K562 (cell line): ENCODE measurements around the gene LENEP. TPM values are rescaled to one million over a fixed set of nuclear protein-coding genes. Genes with fewer than 3 reads are reported as not detected.
A peak's percentile ranks its signal among the peaks of the same experiment; 100 is the strongest.

Experiments used
- ARID1B ChIP-seq: fragments of 450-650 bp; IDR thresholded peaks from 2 replicates; pipeline ENCODE4 v1.6.1; 2016; ENCODE audit warnings: antibody characterized with exemption, mild to moderate bottlenecking, inconsistent platforms
- BRCA1 ChIP-seq, 2 experiments: fragments of 450-650 bp in 1 of 2; sonication (generic) in 1 of 2; formaldehyde crosslinking in 1 of 2; IDR thresholded peaks; 2 replicates each; pipeline versions ENCODE4 v1.5.0 to v1.6.1; 2017 to 2020; ENCODE audit warnings: mild to moderate bottlenecking in 1 of 2, missing genetic modification reagents in 1 of 2
- BRD4 ChIP-seq: fragments of 200-600 bp; sonication (generic); IDR thresholded peaks from 2 replicates; pipeline ENCODE4 v1.6.1; 2017; ENCODE audit warnings: inconsistent platforms
- CREM ChIP-seq: IDR thresholded peaks from 2 replicates; pipeline ENCODE4 v1.6.1; 2014; ENCODE audit warnings: antibody characterized with exemption, low read depth
- EP400 ChIP-seq: fragments of 450-650 bp; IDR thresholded peaks from 2 replicates; pipeline ENCODE4 v1.6.1; 2017; ENCODE audit warnings: antibody characterized with exemption, mild to moderate bottlenecking, moderate library complexity
- HMGN3 ChIP-seq: IDR thresholded peaks from 2 replicates; pipeline ENCODE4 v1.6.1; 2011; ENCODE audit warnings: borderline replicate concordance, low read depth, mild to moderate bottlenecking, mixed read lengths, low read length; ENCODE audit not compliant: insufficient read length; ENCODE audit errors: extremely low read depth
- IRF2 ChIP-seq: sonication (generic); formaldehyde crosslinking; IDR thresholded peaks from 2 replicates; pipeline ENCODE4 v1.8.1; 2022; ENCODE audit warnings: mild to moderate bottlenecking, missing genetic modification reagents
- KAT7 ChIP-seq: sonication (generic); formaldehyde crosslinking; IDR thresholded peaks from 2 replicates; pipeline ENCODE4 v1.8.0; 2022; ENCODE audit warnings: missing genetic modification reagents, mild to moderate bottlenecking, borderline replicate concordance
- NFIC ChIP-seq: fragments of 450-650 bp; IDR thresholded peaks from 2 replicates; pipeline ENCODE4 v1.6.1; 2017; ENCODE audit warnings: mild to moderate bottlenecking, inconsistent platforms
- NR1H2 ChIP-seq: sonication (generic); formaldehyde crosslinking; IDR thresholded peaks from 2 replicates; pipeline ENCODE4 v1.4.0; 2020; ENCODE audit warnings: mild to moderate bottlenecking, missing genetic modification reagents
- POLR2A ChIP-seq: fragments of 450-650 bp; conservative IDR thresholded peaks from 2 replicates; pipeline ENCODE4 v1.6.1; 2016
- RBFOX2 ChIP-seq: fragments of 200-400 bp; formaldehyde crosslinking; IDR thresholded peaks from 2 replicates; pipeline ENCODE4 v1.6.1; 2017; ENCODE audit warnings: low read depth, mild to moderate bottlenecking, low read length, moderate library complexity
- SAP30 ChIP-seq: fragments of 200-600 bp; sonication (generic); IDR thresholded peaks from 2 replicates; pipeline ENCODE4 v1.6.1; 2012; ENCODE audit warnings: borderline replicate concordance, low read depth, mild to moderate bottlenecking, moderate library complexity, low read length, control low read depth, inconsistent platforms; ENCODE audit not compliant: insufficient read depth, poor library complexity, severe bottlenecking
- TOE1 ChIP-seq, 2 experiments: fragments of 450-650 bp in 1 of 2; sonication (generic) in 1 of 2; formaldehyde crosslinking in 1 of 2; IDR thresholded peaks; 2 replicates each; pipeline versions ENCODE4 v1.7.1 to v1.8.0; 2016 to 2022; ENCODE audit warnings: borderline replicate concordance in 2 of 2, mild to moderate bottlenecking in 2 of 2, antibody characterized with exemption in 1 of 2, inconsistent platforms in 1 of 2, low read depth in 1 of 2, missing genetic modification reagents in 1 of 2, moderate library complexity in 1 of 2
- ZC3H4 ChIP-seq: sonication (generic); formaldehyde crosslinking; IDR thresholded peaks from 2 replicates; pipeline ENCODE4 v1.9.0; 2021; ENCODE audit warnings: missing genetic modification reagents, borderline replicate concordance
- ZNF445 ChIP-seq: fragments of 250-450 bp; sonication (Bioruptor Pico); IDR thresholded peaks from 2 replicates; pipeline ENCODE4 v1.4.0; 2020; ENCODE audit warnings: low read depth, mild to moderate bottlenecking, moderate library complexity
- ZNF644 ChIP-seq: fragments of 200-800 bp; sonication (Bioruptor generic); IDR thresholded peaks from 2 replicates; pipeline ENCODE4 v1.6.1; 2016; ENCODE audit warnings: low read depth, missing genetic modification characterization, missing compliant biosample characterization
- ZNF77 ChIP-seq: fragments of 250-450 bp; sonication (Bioruptor Pico); IDR thresholded peaks from 2 replicates; pipeline ENCODE4 v1.5.0; 2020
- polyA plus RNA-seq, 8 experiments: library from polyadenylated mRNA; depleted of rRNA in 4 of 8; stranded (reverse) in 5 of 8; unstranded in 3 of 8; fragments of >200 nt; fragmentation: Nextera tagmentation in 2 of 8; fragmentation: Illumina TruSeq in 1 of 8; extraction: Ambion mirVana in 2 of 8; extraction: Trizol in 1 of 8; gene quantifications; 2 replicates each; pipeline versions ENCODE4 v1.2.1 to v1.2.3, GENCODE V29; 2011 to 2014; ENCODE audit warnings: inconsistent platforms in 1 of 8, missing spikeins in 1 of 8
- total RNA-seq, 7 experiments: library from RNA; depleted of rRNA in 6 of 7; stranded (reverse); fragments of >200 nt in 6 of 7; fragmentation: Illumina TruSeq in 2 of 7; extraction: Trizol in 2 of 7; gene quantifications; 2 replicates each; pipeline versions ENCODE4 v1.2.1 to v1.2.3, GENCODE V29; 2011 to 2021; ENCODE audit warnings: low replicate concordance in 1 of 7
- TF ChIP-seq, protein P1 (sequence below), 3 experiments: IDR thresholded peaks in 2 of 3; conservative IDR thresholded peaks in 1 of 3; 2 replicates each; pipeline ENCODE4 v1.5.1; 2011 to 2012; ENCODE audit warnings: low read length in 3 of 3, mild to moderate bottlenecking in 3 of 3, control low read depth in 2 of 3, improper control_type of control experiment in 1 of 3, inconsistent platforms in 1 of 3, low read depth in 1 of 3, mixed read lengths in 1 of 3, moderate library complexity in 1 of 3; ENCODE audit not compliant: insufficient read depth in 2 of 3
- TF ChIP-seq, protein P2 (sequence below): sonication (generic); formaldehyde crosslinking; IDR thresholded peaks from 2 replicates; pipeline ENCODE4 v1.8.0; 2022; ENCODE audit warnings: missing genetic modification reagents, mild to moderate bottlenecking, moderate library complexity, borderline replicate concordance
- TF ChIP-seq, protein P3 (sequence below), 3 experiments: fragments of 200-800 bp in 1 of 3; fragments of 250-450 bp in 1 of 3; fragments of 450-650 bp in 1 of 3; sonication (Bioruptor Pico) in 1 of 3; sonication (Bioruptor generic) in 1 of 3; formaldehyde crosslinking in 1 of 3; IDR thresholded peaks; 2 replicates each; pipeline versions ENCODE4 v1.6.1 to v1.8.0; 2016 to 2022; ENCODE audit warnings: mild to moderate bottlenecking in 2 of 3, missing genetic modification characterization in 2 of 3, missing compliant biosample characterization in 1 of 3, moderate library complexity in 1 of 3

Gene LENEP
- total and polyA plus RNA-seq, 9 of the 15 experiments (the other 6 are each of a cell fraction or from before 2014, with no cell fraction given), result 0.23 to 0.87 (median 0.67) TPM; not detected in 5

DNA sequence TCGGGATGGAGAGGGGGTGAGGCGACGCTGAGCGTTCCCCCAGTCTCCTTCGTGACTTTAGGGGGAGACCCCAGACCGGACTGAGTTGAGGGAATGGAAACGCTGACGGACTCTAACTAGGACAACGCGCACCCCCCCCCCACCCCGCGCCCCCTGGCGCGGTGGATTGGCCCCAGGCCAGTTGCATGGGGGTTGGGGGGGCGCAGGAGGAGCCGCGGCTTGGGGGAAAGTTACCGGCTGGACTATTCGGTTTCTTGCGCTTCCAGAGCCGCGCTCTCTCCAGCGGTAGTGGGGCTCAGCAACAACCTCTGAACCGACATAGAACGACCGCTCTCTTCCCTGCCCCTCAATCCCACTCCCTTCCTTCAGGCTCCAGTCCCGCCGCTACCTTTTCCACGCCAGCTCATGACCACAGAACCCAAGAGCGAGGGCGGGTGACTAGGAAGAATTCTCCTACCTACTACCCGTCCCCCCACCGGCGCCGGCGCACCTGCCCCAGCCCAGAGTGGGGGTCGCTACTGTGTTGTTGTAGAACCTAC is 9.9 kb downstream of the LENEP start (continued):
- peak; percentile 67 for TF ChIP-seq HMGN3
- TF ChIP-seq RBFOX2, result peak; percentile 75
- 0 out of 2 replicates have a peak, but pooled peaks have one; percentile 5 for TF ChIP-seq ARID1B
- TF ChIP-seq TOE1 (IDR thresholded peaks at IDR 0.05; ENCODE audit: borderline replicate concordance), result 0 out of 2 replicates have a peak, but pooled peaks have one; percentile 29
- TF ChIP-seq TOE1 (CRISPR knock-in tag; IDR thresholded peaks at IDR 0.05; ENCODE audit: borderline replicate concordance, low read depth), result no peak
- TF ChIP-seq, protein P1, sequence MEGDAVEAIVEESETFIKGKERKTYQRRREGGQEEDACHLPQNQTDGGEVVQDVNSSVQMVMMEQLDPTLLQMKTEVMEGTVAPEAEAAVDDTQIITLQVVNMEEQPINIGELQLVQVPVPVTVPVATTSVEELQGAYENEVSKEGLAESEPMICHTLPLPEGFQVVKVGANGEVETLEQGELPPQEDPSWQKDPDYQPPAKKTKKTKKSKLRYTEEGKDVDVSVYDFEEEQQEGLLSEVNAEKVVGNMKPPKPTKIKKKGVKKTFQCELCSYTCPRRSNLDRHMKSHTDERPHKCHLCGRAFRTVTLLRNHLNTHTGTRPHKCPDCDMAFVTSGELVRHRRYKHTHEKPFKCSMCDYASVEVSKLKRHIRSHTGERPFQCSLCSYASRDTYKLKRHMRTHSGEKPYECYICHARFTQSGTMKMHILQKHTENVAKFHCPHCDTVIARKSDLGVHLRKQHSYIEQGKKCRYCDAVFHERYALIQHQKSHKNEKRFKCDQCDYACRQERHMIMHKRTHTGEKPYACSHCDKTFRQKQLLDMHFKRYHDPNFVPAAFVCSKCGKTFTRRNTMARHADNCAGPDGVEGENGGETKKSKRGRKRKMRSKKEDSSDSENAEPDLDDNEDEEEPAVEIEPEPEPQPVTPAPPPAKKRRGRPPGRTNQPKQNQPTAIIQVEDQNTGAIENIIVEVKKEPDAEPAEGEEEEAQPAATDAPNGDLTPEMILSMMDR (IDR thresholded peaks at IDR 0.05 in 2 of 3, conservative IDR thresholded peaks at IDR 0.05 in 1 of 3; ENCODE audit: insufficient read depth in 2 of 3, low read depth in 1 of 3, low read length in 3 of 3), result peak in 1 of 3 experiments; percentile 5; a peak in 1 of 6 replicates
- 0 out of 2 replicates have a peak, but pooled peaks have one; percentile 66 for TF ChIP-seq BRD4
- 0 out of 2 replicates have a peak, but pooled peaks have one; percentile 68 for TF ChIP-seq ZC3H4 (CRISPR knock-in tag)
- TF ChIP-seq KAT7 (CRISPR knock-in tag), result 0 out of 2 replicates have a peak, but pooled peaks have one; percentile 41
- TF ChIP-seq SAP30, result peak; percentile 48
- no peak for TF ChIP-seq EP400
- no peak for TF ChIP-seq BRCA1 (IDR thresholded peaks at IDR 0.05)
- 0 out of 2 replicates have a peak, but pooled peaks have one; percentile 20 for TF ChIP-seq BRCA1 (CRISPR knock-in tag; IDR thresholded peaks at IDR 0.05)
- no peak for TF ChIP-seq ZNF77 (CRISPR knock-in tag)
- peak; percentile 94 for TF ChIP-seq NFIC
- TF ChIP-seq NR1H2 (CRISPR knock-in tag), result peak; percentile 70; the same call in 1 of the 2 replicates
- TF ChIP-seq, protein P2, sequence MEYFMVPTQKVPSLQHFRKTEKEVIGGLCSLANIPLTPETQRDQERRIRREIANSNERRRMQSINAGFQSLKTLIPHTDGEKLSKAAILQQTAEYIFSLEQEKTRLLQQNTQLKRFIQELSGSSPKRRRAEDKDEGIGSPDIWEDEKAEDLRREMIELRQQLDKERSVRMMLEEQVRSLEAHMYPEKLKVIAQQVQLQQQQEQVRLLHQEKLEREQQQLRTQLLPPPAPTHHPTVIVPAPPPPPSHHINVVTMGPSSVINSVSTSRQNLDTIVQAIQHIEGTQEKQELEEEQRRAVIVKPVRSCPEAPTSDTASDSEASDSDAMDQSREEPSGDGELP (CRISPR knock-in tag), result peak; percentile 6; the same call in 1 of the 2 replicates
- peak; percentile 16; the same call in 1 of the 2 replicates for TF ChIP-seq ZNF644
- peak; percentile 27; the same call in 1 of the 2 replicates for TF ChIP-seq POLR2A
- no peak for TF ChIP-seq IRF2 (CRISPR knock-in tag)
- TF ChIP-seq, protein P3, sequence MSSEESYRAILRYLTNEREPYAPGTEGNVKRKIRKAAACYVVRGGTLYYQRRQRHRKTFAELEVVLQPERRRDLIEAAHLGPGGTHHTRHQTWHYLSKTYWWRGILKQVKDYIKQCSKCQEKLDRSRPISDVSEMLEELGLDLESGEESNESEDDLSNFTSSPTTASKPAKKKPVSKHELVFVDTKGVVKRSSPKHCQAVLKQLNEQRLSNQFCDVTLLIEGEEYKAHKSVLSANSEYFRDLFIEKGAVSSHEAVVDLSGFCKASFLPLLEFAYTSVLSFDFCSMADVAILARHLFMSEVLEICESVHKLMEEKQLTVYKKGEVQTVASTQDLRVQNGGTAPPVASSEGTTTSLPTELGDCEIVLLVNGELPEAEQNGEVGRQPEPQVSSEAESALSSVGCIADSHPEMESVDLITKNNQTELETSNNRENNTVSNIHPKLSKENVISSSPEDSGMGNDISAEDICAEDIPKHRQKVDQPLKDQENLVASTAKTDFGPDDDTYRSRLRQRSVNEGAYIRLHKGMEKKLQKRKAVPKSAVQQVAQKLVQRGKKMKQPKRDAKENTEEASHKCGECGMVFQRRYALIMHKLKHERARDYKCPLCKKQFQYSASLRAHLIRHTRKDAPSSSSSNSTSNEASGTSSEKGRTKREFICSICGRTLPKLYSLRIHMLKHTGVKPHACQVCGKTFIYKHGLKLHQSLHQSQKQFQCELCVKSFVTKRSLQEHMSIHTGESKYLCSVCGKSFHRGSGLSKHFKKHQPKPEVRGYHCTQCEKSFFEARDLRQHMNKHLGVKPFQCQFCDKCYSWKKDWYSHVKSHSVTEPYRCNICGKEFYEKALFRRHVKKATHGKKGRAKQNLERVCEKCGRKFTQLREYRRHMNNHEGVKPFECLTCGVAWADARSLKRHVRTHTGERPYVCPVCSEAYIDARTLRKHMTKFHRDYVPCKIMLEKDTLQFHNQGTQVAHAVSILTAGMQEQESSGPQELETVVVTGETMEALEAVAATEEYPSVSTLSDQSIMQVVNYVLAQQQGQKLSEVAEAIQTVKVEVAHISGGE (CRISPR knock-in tag; IDR thresholded peaks at IDR 0.05), result peak in 1 of 3 experiments; percentile 81; a peak in 2 of 6 replicates
- no peak for TF ChIP-seq ZNF445 (CRISPR knock-in tag)
- TF ChIP-seq CREM, result no peak
